PC-9 (cell line): ENCODE data around the gene CHST1. TPM values are rescaled to one million over a fixed set of nuclear protein-coding genes. Genes with fewer than 3 reads are reported as not detected.

Experiments
- BruUV-seq: library from RNA; stranded (reverse); fragments of 400-500 nt; replicated peaks from 2 replicates; lab custom pipeline; 2021; lab: Mats Ljungman, UMichigan
- CTCF ChIA-PET: fragments of 300-600 bp; sonication (Branson Sonifier 250); formaldehyde crosslinking; loops from one replicate; lab custom pipeline; 2022; ENCODE audit warnings: antibody characterized with exemption; lab: Charles Lee
- POLR2A ChIA-PET: fragments of 300-600 bp; sonication (Branson Sonifier 250); formaldehyde crosslinking; loops from one replicate; lab custom pipeline; 2022; ENCODE audit warnings: antibody characterized with exemption; ENCODE audit not compliant: unreplicated experiment; lab: Charles Lee
- DNase-seq, 2 experiments: peaks; one replicate each; pipeline versions ENCODE4 v3.0.0 to v3.0.0-alpha.2; 2015 to 2022; ENCODE audit warnings: mixed read lengths in 1 of 2
- H2AFZ ChIP-seq: fragments of 200-600 bp; sonication (generic); 2 replicates; pipeline ENCODE4 v1.8.1; 2017; ENCODE audit warnings: antibody characterized with exemption
- H3F3A ChIP-seq: fragments of 200-600 bp; sonication (generic); 2 replicates; pipeline ENCODE4 v1.8.1; 2017; ENCODE audit warnings: antibody characterized with exemption, mild to moderate bottlenecking, low read depth; ENCODE audit not compliant: insufficient read depth
- H3K27ac ChIP-seq: fragments of 200-600 bp; sonication (generic); 2 replicates; pipeline ENCODE4 v1.6.1; 2016; ENCODE audit warnings: mixed run types
- H3K27me3 ChIP-seq: fragments of 200-600 bp; sonication (generic); 2 replicates; pipeline ENCODE4 v1.6.1; 2016; ENCODE audit warnings: low read depth, mixed run types; ENCODE audit not compliant: insufficient read depth
- H3K36me3 ChIP-seq: fragments of 200-600 bp; sonication (generic); 2 replicates; pipeline ENCODE4 v1.6.1; 2016; ENCODE audit warnings: low read depth, mixed run types
- H3K4me1 ChIP-seq: fragments of 200-600 bp; sonication (generic); replicated peaks from 2 replicates; pipeline ENCODE4 v1.6.1; 2016; ENCODE audit warnings: mixed run types; ENCODE audit not compliant: insufficient read depth
- H3K4me2 ChIP-seq: fragments of 200-600 bp; sonication (generic); 2 replicates; pipeline ENCODE4 v1.6.1; 2017; ENCODE audit warnings: mixed run types
- H3K4me3 ChIP-seq: fragments of 200-600 bp; sonication (generic); 2 replicates; pipeline ENCODE4 v1.6.1; 2016; ENCODE audit warnings: mixed run types
- H3K79me2 ChIP-seq: fragments of 200-600 bp; sonication (generic); 2 replicates; pipeline ENCODE4 v1.6.1; 2017; ENCODE audit warnings: low read depth, mixed run types
- H3K9me2 ChIP-seq: fragments of 200-600 bp; sonication (generic); 2 replicates; pipeline ENCODE4 v1.8.1; 2017; ENCODE audit warnings: mild to moderate bottlenecking; ENCODE audit not compliant: insufficient read depth
- H3K9me3 ChIP-seq: fragments of 200-600 bp; sonication (generic); 2 replicates; pipeline ENCODE4 v1.8.1; 2016; ENCODE audit warnings: low read depth; ENCODE audit not compliant: insufficient read depth
- H4K20me1 ChIP-seq: fragments of 200-600 bp; sonication (generic); 2 replicates; pipeline ENCODE4 v1.8.1; 2017; ENCODE audit not compliant: insufficient read depth
- CTCF ChIP-seq: fragments of 200-600 bp; sonication (generic); conservative IDR thresholded peaks from 2 replicates; pipeline ENCODE4 v1.6.1; 2017; ENCODE audit warnings: mixed run types, antibody characterized with exemption, mild to moderate bottlenecking, moderate library complexity
- EZH2 ChIP-seq: fragments of 200-600 bp; sonication (generic); IDR thresholded peaks from 2 replicates; pipeline ENCODE4 v1.8.0; 2017; ENCODE audit warnings: antibody characterized with exemption, low read depth
- intact Hi-C: fragments of 100-400 bp; cut with micrococcal nuclease; formaldehyde crosslinking; loops from one replicate; pipeline ENCODE4 v1.10.0; 2022; ENCODE audit not compliant: unreplicated experiment
- total RNA-seq: library from RNA; stranded (reverse); gene quantifications from 2 replicates; pipeline ENCODE4 v1.2.3, GENCODE V29; 2021

CHST1 gene
- total RNA-seq, 1 experiment from 2014 or later: not detected

GRCh38 chr11:45655831-45656230, 9.6 kb downstream of the CHST1 start:
- H3K4me1 ChIP-seq: no peaks in the 10 kb centered on the region
- intact Hi-C loops: loop anchor here (1.0 kb wide), 1 partner anchor 316 kb away; no protein-coding TSS in a partner anchor
- no peak overlapping the region for H3K27ac ChIP-seq
- no peaks in the 10 kb centered on the region for H3K36me3 ChIP-seq
- no peak overlapping the region for H2AFZ ChIP-seq
- DNase-seq: no peak
- no peak overlapping the region for H3K4me2 ChIP-seq
- no peaks in the 10 kb centered on the region for H3K9me3 ChIP-seq
- BruUV-seq: no TSS peak
- no peaks in the 10 kb centered on the region for H3F3A ChIP-seq
- H3K9me2 ChIP-seq: no peaks in the 10 kb centered on the region
- ChIA-PET POLR2A (no interaction called here), CTCF (no interaction called here)
- no peaks in the 10 kb centered on the region for H3K79me2 ChIP-seq
- no peak overlapping the region for H3K4me3 ChIP-seq
- TF ChIP-seq EZH2 (no peak), CTCF (no peak)
- H3K27me3 ChIP-seq: peaks cover 97% of the 10 kb centered on the region
- H4K20me1 ChIP-seq: no peaks in the 10 kb centered on the region; the same call in 1 of the 2 replicates

GRCh38 chr11:45655347-45655756, 10.1 kb downstream of the CHST1 start:
- BruUV-seq: no TSS peak
- Histone ChIP-seq H4K20me1 (no peaks in the 10 kb centered on the region), H3K4me3 (no peak overlapping the region), H3K9me2 (no peaks in the 10 kb centered on the region), H3K4me2 (no peak overlapping the region), H3K4me1 (no peaks in the 10 kb centered on the region), H3F3A (no peaks in the 10 kb centered on the region), H3K9me3 (no peaks in the 10 kb centered on the region), H3K36me3 (no peaks in the 10 kb centered on the region), H3K27me3 (peaks cover 94% of the 10 kb centered on the region), H2AFZ (no peak overlapping the region), H3K27ac (no peak overlapping the region), H3K79me2 (no peaks in the 10 kb centered on the region)
- DNase-seq: peak in 1 of 2 experiments; percentile 64
- POLR2A ChIA-PET: no interaction called here
- intact Hi-C loops: loop anchor here (1.0 kb wide), 1 partner anchor 315 kb away; no protein-coding TSS in a partner anchor
- CTCF ChIA-PET: interaction anchor here (0.6 kb wide), 2 partner anchors 116 to 1103 kb away, joined by 4 to 6 read pairs; no protein-coding TSS in a partner anchor
- TF ChIP-seq EZH2: no peak
- TF ChIP-seq CTCF: peak; percentile 92

- intact Hi-C loops: loop anchor here (1.0 kb wide), 1 partner anchor 315 kb away; no protein-coding TSS in a partner anchor
- TF ChIP-seq EZH2 (no peak), CTCF (no peak)
- Histone ChIP-seq H3K9me3 (no peaks in the 10 kb centered on the region), H3K4me2 (no peak overlapping the region), H3K79me2 (no peaks in the 10 kb centered on the region), H3K9me2 (no peaks in the 10 kb centered on the region), H3K4me3 (no peak overlapping the region), H3K4me1 (no peaks in the 10 kb centered on the region), H2AFZ (no peak overlapping the region), H3F3A (no peaks in the 10 kb centered on the region), H3K36me3 (no peaks in the 10 kb centered on the region), H3K27me3 (peaks cover 90% of the 10 kb centered on the region), H4K20me1 (no peaks in the 10 kb centered on the region), H3K27ac (no peak overlapping the region)
- DNase-seq: no peak
- BruUV-seq: no TSS peak
- CTCF ChIA-PET: interaction anchor here (0.6 kb wide), 2 partner anchors 117 to 1103 kb away, joined by 4 to 6 read pairs; no protein-coding TSS in a partner anchor
- POLR2A ChIA-PET: no interaction called here
These were observed 10.5 kb downstream of the CHST1 start for GRCh38 chr11:45655012-45655283.
